GM19328 (cell line): Measurements from ENCODE around the gene ASIC5.
"Not testable (repeated sequence)": the region's sequence is repeated elsewhere in the genome, so short reads cannot be mapped to it uniquely, and the experiment has no call there.

Experiments used
- ATAC-seq: cut with Tn5 transposase; IDR thresholded peaks from one replicate; pipeline ENCODE4 v1.9.1; 2021; ENCODE audit warnings: mild to moderate bottlenecking, moderate library complexity; ENCODE audit not compliant: unreplicated experiment

ASIC5 gene

DNA sequence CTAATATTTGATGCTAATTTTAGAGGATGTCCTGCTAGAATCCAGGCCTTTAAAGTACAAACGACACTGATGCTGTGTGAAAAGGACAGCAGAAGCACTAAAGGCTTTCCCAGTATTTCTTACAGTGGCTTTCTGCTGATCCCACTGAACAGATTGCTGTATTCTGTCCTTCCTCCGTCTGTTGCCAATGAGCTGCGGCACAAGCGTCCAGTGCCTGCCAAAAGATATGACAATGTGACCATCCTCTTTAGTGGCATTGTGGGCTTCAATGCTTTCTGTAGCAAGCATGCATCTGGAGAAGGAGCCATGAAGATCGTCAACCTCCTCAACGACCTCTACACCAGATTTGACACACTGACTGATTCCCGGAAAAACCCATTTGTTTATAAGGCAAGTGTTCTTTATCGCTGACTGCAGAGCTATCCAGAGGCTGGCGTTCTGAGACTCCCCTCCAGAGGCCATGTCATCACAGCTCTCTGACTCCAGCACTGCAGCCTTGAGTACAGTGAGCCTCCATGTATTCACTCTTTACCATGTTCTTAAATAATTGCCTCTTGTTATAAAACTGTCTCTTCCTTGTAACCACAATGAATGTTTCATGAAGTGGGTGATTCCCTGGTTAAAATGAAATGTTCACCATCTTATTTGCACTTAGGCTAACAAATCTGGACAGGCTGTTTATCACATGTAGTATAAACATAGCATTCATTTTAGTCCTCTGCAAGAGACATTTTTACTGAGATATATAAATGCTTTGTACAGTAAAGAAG, 63.7 kb downstream of the ASIC5 start:
- no peak for ATAC-seq

DNA sequence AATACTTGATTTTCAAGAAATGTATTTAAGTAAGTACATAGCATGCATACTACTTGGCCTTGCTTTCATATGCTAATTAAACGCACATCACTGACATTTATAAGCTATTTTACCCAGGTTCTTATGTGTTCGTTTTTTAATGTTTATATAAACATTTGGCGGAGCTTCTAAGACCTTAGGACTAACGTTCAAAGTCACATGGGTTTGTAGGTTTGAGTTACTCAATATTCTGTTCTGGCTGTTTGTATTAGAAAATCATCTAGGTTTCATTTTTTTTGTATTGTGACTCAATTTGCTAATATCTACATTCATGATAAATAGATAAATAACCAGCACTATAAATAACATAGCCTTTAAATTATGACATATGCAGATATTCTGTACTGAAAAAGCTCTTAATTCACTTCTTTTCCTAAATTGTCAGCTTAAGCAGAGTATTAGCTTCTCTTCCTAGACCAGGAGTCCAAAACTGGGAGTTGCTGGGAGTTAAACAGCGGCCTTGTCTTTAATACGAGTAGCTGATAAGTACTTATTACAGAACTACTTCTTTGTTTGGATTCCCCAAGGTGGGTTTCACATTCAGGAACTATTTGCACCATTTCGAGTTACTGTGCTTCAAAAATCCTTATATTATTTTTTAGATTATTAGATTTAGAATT, 65.3 kb downstream of the ASIC5 start:
- ATAC-seq, result no peak

DNA sequence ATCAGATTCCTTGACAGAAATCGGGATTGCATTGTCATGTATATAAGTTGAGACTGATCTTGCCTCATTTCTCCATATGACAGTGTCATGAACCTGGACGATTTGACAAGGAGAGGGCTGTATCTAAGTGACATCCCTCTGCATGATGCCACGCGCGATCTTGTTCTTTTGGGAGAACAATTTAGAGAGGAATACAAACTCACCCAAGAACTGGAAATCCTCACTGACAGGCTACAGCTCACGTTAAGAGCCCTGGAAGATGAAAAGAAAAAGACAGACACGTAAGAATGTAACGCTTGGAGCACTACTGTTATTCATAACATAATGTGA, 66.3 kb downstream of the ASIC5 start:
- ATAC-seq, result no peak

DNA sequence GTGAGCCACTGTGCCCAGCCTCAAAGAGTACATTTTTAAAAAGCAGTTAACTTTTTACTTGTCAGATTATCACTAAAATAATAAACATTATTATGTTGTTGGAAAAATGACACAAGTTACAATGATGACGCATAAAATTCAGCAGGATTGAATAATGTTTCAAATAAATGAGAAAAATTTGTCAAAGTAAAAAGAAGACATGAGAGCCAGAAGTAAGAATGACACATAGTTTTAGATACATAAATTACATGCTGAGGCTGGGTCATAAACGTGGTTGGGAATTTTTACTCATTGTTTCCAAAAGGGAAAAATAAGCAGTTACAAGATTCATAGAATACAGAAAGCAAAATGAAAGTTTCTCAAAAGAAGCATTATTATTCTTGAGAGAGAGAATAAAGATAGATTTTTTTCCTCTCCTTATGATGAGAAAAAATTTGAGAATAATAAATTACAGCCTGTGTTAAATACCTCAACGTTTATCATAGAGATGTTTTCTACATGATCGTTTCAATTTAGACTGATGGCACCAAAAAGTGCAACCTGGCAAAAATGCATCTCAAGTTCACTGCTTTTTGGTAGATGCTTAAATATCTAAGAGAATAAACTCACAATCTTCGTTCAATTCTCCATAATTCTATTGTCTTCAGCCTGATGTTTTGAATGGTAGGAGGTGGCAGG, 66.8 kb downstream of the ASIC5 start:
- no peak for ATAC-seq

DNA sequence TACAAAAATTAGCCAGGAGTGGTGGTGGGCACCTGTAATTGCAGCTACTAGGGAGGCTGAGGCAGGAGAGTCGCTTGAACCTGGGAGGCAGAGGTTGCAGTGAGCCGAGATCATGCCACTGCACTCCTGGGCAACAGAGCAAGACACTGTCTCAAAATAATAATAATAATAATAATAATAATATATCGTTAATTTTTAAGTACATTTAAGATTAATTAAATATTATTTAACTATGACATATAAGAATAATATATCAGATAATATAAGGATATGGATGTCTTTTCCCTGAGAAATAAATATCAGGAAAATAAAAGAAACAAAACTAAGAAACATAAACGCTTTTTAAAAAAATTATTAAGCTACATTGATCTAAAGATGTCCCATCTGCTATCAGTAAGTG, 68.5 kb downstream of the ASIC5 start:
- not testable (repeated sequence) for ATAC-seq

DNA sequence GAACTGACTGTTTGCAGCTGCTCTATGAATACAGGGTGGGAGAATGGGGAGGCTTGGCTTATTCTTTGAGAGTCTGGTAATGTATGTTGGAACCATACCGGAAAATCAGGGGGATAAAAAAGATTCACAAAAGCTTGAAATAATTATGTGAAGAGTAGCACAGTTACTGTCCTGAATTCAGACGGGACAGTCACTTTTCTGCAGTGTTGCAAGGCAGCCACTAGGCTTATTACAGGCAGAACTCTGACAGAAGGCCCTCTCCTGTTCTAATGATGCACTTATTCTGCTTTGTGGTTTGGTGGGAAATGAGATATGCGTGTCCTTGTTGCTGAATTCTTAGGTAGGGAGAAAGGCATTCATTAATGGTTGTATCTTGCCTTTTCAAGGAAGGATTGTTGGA, 70.1 kb downstream of the ASIC5 start:
- peak; percentile 75 for ATAC-seq

DNA sequence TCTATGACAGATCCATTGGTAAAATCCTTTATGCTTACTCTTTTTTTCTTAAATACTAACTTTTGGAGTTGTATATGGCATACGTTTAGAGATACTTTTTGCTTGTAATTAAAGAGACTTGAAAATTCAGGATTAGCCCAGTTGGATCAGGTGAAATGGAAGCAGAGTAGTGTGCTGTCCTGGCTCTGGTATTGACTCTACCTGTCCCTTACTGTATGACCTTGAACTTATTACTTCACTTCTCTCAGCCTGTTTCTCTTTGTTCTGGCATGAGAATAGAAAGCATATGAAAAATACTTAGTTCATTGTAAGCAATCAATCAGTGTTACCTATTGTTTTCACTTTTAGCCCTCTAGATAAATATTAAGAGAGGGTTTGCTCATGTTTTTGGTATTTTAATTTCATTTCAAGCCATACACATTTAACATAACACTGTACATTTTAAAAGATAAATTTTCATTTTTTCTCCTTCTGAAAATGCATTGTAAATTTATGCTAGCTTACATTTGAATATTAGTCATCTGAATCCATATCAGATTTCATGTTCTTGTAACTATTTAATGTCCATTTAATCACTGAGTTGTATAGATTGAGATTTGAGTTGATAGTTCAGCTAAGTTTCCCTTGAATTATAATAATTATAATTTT, 71.4 kb downstream of the ASIC5 start:
- no peak for ATAC-seq

DNA sequence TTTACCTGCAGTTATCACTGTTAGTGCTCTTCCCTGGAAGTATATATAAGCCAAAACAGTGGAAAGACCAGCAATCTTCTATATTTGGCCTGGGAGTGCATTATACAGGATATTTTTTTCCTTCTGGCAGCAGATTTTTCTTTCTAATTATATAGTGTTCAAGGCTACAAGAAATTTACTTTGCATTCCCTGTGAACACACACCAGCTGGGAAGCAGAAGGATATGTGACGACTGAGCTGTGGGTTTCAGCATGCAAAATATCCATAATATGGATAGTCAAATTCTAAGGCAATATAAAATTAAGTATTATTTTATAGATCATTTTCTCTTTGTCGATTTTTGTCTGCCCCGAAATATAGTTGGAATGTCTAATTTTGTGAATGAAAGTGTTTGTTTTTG, 76.1 kb downstream of the ASIC5 start:
- ATAC-seq, result no peak

DNA sequence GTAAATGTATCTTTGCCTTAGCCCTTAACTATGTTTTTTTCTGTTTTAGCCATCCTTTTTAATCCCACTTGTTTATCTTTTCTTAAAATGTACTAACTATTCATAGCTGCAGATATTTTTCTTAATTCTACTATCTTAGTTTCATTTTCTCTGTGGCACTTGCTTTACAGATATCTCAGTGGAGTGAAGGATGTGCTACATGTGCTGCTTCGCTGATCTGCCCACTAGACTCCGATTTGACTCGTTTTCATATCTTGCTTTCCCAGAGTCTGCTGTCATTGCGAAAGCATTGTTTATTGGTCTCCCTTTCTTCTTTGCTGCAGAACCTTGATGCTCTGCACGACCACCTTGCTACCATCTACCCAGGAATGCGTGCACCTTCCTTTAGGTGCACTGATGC, 76.7 kb downstream of the ASIC5 start:
- ATAC-seq, result no peak

DNA sequence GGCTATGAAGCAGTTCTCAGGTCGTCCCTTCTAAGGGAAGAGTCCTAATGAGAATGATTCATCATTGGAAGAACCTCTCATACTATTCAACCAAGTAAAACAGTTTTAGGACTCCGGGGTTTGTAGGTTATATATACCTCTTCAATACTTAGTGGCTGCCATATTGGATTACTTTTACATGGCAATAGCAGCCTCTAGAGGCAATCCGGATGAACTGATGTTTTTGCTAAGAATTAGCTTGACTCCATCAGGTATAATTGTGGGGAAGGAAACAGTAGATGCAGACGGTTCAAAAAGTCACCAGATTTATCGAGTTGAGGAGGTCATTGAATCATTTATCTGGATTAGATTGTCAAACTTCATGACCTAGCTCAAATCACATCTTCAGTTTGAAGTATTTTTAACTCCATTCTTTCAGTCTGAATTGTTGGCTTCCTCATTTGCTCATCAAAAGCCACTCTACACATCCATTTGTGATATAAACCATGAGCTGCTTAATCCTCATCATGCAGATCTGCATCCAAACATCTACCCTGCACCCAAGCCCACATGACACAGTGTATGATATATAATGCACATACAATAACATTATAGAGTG, 78.9 kb downstream of the ASIC5 start:
- ATAC-seq, result peak; percentile 98

DNA sequence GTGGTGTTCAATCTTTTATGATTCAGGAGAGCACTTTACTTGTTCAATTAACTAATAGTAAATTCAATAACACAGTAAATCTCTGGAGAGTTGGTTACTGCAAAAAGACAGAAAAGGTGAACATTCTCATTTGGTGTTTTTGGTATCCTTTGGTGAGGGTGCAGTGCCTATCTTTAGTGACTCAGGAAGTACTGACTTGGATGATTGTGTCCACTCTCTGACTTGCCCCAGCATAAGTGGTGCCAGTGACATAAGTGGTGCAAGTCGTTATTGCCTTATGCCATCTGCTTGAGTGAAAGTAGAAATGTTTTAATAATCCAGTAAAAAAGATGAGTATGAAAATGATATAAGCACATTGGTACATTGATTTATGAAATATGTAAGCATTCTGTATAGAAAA, 80.2 kb downstream of the ASIC5 start:
- ATAC-seq, result no peak

DNA sequence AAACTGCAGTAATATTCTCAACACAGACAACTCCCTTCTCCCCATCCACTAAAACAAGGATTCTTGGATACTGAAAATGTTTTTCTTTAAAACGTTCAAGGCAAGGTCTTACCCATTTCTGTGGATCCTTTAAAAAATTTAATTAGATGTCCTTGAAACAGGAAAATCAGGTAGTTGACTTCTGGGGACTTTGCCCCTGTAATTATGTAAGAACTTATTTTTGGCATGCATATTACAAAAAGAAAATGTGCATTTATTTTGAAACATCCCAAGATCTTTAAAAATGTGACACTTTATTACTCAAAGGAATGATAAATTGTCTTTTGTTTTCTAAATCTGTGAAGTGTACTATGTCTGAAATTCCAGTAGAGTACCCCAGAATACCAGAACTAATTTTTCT, 81.4 kb downstream of the ASIC5 start:
- ATAC-seq, result no peak

DNA sequence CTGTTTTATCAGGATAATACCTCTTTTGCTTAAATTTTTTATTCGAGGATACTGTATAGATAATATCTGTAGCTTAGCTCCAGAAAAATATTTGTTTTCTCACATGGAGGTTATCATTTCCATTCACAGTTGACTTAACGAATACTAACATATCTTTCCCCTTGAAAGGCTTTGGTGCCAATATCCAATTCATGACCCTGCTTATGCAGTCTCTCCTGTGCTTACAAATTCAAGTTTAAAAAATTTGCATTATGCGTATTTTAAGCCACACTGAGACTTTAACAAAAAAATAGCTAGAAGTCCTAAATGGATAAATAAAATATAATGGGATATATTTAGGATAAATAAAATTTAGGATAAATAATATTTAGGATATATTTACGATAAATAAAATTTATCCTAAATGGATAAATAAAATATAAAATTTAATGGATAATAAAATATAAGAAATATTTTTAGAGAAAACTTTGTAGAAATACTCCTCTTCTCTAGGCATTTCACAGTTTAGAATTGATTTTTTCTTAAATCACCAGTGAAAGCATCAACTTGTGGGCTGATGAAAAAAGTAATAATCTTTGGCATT, 84.7 kb downstream of the ASIC5 start:
- no peak for ATAC-seq

DNA sequence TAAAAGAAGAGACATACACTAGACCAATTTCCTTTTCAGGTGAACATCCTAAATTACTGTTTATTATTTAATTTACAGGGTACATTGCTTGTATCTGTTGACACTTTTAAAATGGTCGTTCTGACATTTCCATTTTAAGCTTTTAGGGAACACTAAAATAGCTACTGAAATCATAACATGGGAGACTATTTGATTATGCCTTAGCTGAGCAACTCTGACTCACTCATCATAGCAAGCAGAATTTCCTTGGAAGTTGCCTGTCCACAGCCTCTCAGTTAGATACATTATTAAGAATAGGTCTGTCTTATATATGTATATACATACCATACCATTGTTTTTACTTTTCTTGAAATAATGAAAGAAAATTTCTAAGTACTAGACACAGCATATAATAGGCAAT, 85.3 kb downstream of the ASIC5 start:
- ATAC-seq, result no peak
